ENCODE measurements around the gene EIF3A. TPM values are rescaled to one million over a fixed set of nuclear protein-coding genes. Genes with fewer than 3 reads are reported as not detected.
A peak's percentile ranks its signal among the peaks of the same experiment; 100 is the strongest.
"Not testable (repeated sequence)": the region's sequence is repeated elsewhere in the genome, so short reads cannot be mapped to it uniquely, and the experiment has no call there.

The EIF3A gene
- total RNA-seq, 1 donor from 2014 or later, result 146 TPM

DNA sequence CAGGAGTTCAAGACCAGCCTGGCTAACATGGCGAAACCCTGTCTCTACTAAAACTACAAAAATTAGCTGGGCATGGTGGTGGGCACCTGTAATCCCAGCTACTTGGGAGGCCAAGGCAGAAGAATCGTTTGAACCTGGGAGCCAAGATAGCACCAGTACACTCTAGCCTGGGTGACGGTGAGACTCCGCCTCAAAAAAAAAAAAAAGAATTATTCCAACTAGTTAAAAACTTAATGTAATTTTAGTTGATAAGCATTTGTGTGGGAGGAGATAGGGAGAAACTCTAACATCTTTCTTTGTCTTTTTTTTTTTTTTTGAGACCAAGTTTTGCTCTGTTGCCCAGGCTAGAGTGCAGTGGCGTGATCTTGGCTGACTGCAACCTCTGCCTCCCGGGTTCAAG is 26.5 kb upstream of the EIF3A start:
- Histone ChIP-seq H3K79me2 (ENCODE audit: insufficient read depth, low read length) (peaks cover 20% of the 10 kb centered on the region), H4K20me1 (ENCODE audit: insufficient read depth, low read length) (peaks cover 22% of the 10 kb centered on the region)
- not testable (repeated sequence) for H3K4me2 ChIP-seq (ENCODE audit: low read length); H3K27me3 Mint-ChIP-seq (ENCODE audit: low read depth, unreplicated experiment); H2AFZ ChIP-seq (ENCODE audit: low read depth, low read length); H3K4me3 ChIP-seq (ENCODE audit: insufficient read depth, low read depth, low read length); H3K27ac ChIP-seq (ENCODE audit: low read depth, low read length); H3K27ac Mint-ChIP-seq (ENCODE audit: unreplicated experiment); H3K27me3 ChIP-seq (ENCODE audit: insufficient read depth, low read length); H3K9me3 Mint-ChIP-seq (ENCODE audit: unreplicated experiment); FAIRE-seq; H3K9me3 ChIP-seq (ENCODE audit: insufficient read depth, low read depth, low read length); H3K36me3 ChIP-seq (ENCODE audit: insufficient read depth, low read length); DNase-seq (ENCODE audit: low read depth); H3K36me3 Mint-ChIP-seq (ENCODE audit: low read depth, unreplicated experiment); H3K4me1 Mint-ChIP-seq (ENCODE audit: low read depth, unreplicated experiment); H3K9ac ChIP-seq (ENCODE audit: low read length); H3K4me3 Mint-ChIP-seq (ENCODE audit: unreplicated experiment); H3K4me1 ChIP-seq (ENCODE audit: insufficient read depth, low read length)

DNA sequence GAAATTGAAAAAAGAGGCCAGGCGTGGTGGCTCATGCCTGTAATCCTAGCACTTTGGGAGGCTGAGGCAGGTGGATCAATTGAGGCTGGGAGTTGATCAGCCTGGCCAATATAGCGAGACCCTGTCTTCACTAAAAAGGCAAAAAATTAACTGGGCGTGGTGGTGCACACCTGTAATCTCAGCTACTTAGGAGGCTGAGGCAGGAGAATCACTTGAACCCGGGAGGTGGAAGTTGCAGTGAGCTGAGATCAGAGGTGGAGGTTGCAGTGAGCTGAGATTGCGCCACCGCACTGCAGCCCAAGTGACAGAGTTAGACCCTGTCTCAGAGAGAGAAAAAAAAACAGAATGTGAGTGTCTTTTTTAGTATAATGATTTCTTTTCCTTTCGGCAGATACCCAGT is 25.3 kb upstream of the EIF3A start:
- H2AFZ ChIP-seq (ENCODE audit: low read depth, low read length); H3K36me3 ChIP-seq (ENCODE audit: insufficient read depth, low read length); H3K36me3 Mint-ChIP-seq (ENCODE audit: low read depth, unreplicated experiment); H3K9ac ChIP-seq (ENCODE audit: low read length); H3K27ac ChIP-seq (ENCODE audit: low read depth, low read length); H3K27me3 Mint-ChIP-seq (ENCODE audit: low read depth, unreplicated experiment); H3K9me3 Mint-ChIP-seq (ENCODE audit: unreplicated experiment); H3K9me3 ChIP-seq (ENCODE audit: insufficient read depth, low read depth, low read length); FAIRE-seq; DNase-seq (ENCODE audit: low read depth); H3K27ac Mint-ChIP-seq (ENCODE audit: unreplicated experiment); H3K4me2 ChIP-seq (ENCODE audit: low read length); H3K27me3 ChIP-seq (ENCODE audit: insufficient read depth, low read length); H3K4me3 ChIP-seq (ENCODE audit: insufficient read depth, low read depth, low read length); H3K4me1 Mint-ChIP-seq (ENCODE audit: low read depth, unreplicated experiment); H3K4me1 ChIP-seq (ENCODE audit: insufficient read depth, low read length): not testable (repeated sequence)
- Histone ChIP-seq H3K79me2 (ENCODE audit: insufficient read depth, low read length) (peaks cover 20% of the 10 kb centered on the region), H4K20me1 (ENCODE audit: insufficient read depth, low read length) (peaks cover 22% of the 10 kb centered on the region)
- peak overlapping the region; percentile 87 for H3K4me3 Mint-ChIP-seq (ENCODE audit: unreplicated experiment)

DNA sequence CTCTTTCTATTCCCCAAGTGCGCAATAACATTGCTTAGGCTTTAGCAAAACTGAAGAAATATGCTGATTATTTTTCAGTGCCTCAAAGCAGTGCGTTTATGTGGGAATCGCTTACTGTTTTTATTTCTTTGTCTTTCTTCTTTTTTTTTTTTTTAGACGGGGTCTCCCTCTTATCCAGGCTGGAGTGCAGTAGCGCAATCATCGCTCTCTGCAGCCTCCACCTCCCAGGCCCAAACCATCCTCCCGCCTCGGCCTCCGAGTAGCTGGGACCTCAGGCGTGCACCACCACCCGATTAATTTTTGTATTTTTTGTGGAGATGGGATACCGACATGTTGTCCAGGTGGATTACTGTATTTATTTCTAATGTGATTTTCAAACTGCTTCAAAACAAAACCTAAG is 24.5 kb upstream of the EIF3A start:
- H3K9ac ChIP-seq (ENCODE audit: low read length), result peak overlapping the region; percentile 87
- peaks cover 4% of the 10 kb centered on the region for H3K4me1 Mint-ChIP-seq (ENCODE audit: low read depth, unreplicated experiment)
- H3K27ac Mint-ChIP-seq (ENCODE audit: unreplicated experiment), result no peak overlapping the region
- FAIRE-seq (no peak), DNase-seq (ENCODE audit: low read depth) (no peak)
- peaks cover 4% of the 10 kb centered on the region for H3K36me3 ChIP-seq (ENCODE audit: insufficient read depth, low read length)
- peak overlapping the region; percentile 87 for H3K4me3 Mint-ChIP-seq (ENCODE audit: unreplicated experiment)
- no peak overlapping the region for H3K27ac ChIP-seq (ENCODE audit: low read depth, low read length)
- H3K9me3 Mint-ChIP-seq (ENCODE audit: unreplicated experiment), result no peaks in the 10 kb centered on the region
- peak overlapping the region; percentile 82 for H3K4me3 ChIP-seq (ENCODE audit: insufficient read depth, low read depth, low read length)
- no peak for TF ChIP-seq EZH2 (IDR thresholded peaks at IDR 0.05; ENCODE audit: insufficient read depth, low read length)
- TF ChIP-seq, protein P1, sequence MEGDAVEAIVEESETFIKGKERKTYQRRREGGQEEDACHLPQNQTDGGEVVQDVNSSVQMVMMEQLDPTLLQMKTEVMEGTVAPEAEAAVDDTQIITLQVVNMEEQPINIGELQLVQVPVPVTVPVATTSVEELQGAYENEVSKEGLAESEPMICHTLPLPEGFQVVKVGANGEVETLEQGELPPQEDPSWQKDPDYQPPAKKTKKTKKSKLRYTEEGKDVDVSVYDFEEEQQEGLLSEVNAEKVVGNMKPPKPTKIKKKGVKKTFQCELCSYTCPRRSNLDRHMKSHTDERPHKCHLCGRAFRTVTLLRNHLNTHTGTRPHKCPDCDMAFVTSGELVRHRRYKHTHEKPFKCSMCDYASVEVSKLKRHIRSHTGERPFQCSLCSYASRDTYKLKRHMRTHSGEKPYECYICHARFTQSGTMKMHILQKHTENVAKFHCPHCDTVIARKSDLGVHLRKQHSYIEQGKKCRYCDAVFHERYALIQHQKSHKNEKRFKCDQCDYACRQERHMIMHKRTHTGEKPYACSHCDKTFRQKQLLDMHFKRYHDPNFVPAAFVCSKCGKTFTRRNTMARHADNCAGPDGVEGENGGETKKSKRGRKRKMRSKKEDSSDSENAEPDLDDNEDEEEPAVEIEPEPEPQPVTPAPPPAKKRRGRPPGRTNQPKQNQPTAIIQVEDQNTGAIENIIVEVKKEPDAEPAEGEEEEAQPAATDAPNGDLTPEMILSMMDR (IDR thresholded peaks at IDR 0.05; ENCODE audit: insufficient read depth, low read depth, low read length), result no peak
- H4K20me1 ChIP-seq (ENCODE audit: insufficient read depth, low read length), result peaks cover 22% of the 10 kb centered on the region
- peaks cover 20% of the 10 kb centered on the region for H3K79me2 ChIP-seq (ENCODE audit: insufficient read depth, low read length)
- H3K27me3 ChIP-seq (ENCODE audit: insufficient read depth, low read length), result no peaks in the 10 kb centered on the region
- peak overlapping the region; percentile 92 for H3K4me2 ChIP-seq (ENCODE audit: low read length)
- peaks cover 2% of the 10 kb centered on the region for H3K27me3 Mint-ChIP-seq (ENCODE audit: low read depth, unreplicated experiment)
- H3K4me1 ChIP-seq (ENCODE audit: insufficient read depth, low read length), result peaks cover 7% of the 10 kb centered on the region
- peaks cover 4% of the 10 kb centered on the region for H3K36me3 Mint-ChIP-seq (ENCODE audit: low read depth, unreplicated experiment)
- H3K9me3 ChIP-seq (ENCODE audit: insufficient read depth, low read depth, low read length), result no peaks in the 10 kb centered on the region
- H2AFZ ChIP-seq (ENCODE audit: low read depth, low read length), result no peak overlapping the region

DNA sequence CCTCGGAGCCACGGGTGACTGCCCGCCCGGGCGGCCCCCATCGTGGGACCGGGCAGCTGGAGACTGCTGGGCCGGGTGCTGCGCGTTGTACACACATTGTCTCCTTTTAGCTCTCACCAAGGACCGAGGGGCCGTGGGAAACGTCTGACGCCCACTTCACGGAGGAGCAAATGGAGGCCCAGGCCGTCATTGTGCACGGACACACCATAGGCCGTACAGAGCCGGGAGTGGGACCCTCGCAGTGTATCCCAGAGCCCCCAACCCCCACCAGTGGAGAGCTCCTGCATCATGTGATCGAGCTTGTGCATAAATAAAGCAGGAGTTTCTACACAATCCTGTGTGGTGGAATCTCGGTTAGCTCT is 24.0 kb upstream of the EIF3A start:
- FAIRE-seq, result no peak
- Histone ChIP-seq H3K36me3 (ENCODE audit: insufficient read depth, low read length) (peaks cover 4% of the 10 kb centered on the region), H3K9me3 (ENCODE audit: insufficient read depth, low read depth, low read length) (no peaks in the 10 kb centered on the region), H4K20me1 (ENCODE audit: insufficient read depth, low read length) (peaks cover 22% of the 10 kb centered on the region), H3K4me2 (ENCODE audit: low read length) (peak overlapping the region; percentile 92), H3K9ac (ENCODE audit: low read length) (peak overlapping the region; percentile 87), H3K79me2 (ENCODE audit: insufficient read depth, low read length) (peaks cover 20% of the 10 kb centered on the region), H3K27ac (ENCODE audit: low read depth, low read length) (peak overlapping the region; percentile 40), H3K4me3 (ENCODE audit: insufficient read depth, low read depth, low read length) (peak overlapping the region; percentile 82), H3K27me3 (ENCODE audit: insufficient read depth, low read length) (no peaks in the 10 kb centered on the region), H3K4me1 (ENCODE audit: insufficient read depth, low read length) (peaks cover 7% of the 10 kb centered on the region), H2AFZ (ENCODE audit: low read depth, low read length) (peak overlapping the region; percentile 88)
- DNase-seq (ENCODE audit: low read depth), result peak; percentile 4
- peaks cover 2% of the 10 kb centered on the region for H3K27me3 Mint-ChIP-seq (ENCODE audit: low read depth, unreplicated experiment)
- H3K27ac Mint-ChIP-seq (ENCODE audit: unreplicated experiment), result no peak overlapping the region
- peaks cover 4% of the 10 kb centered on the region for H3K4me1 Mint-ChIP-seq (ENCODE audit: low read depth, unreplicated experiment)
- no peaks in the 10 kb centered on the region for H3K9me3 Mint-ChIP-seq (ENCODE audit: unreplicated experiment)
- peak overlapping the region; percentile 87 for H3K4me3 Mint-ChIP-seq (ENCODE audit: unreplicated experiment)
- H3K36me3 Mint-ChIP-seq (ENCODE audit: low read depth, unreplicated experiment), result peaks cover 4% of the 10 kb centered on the region
- TF ChIP-seq, protein P1 (IDR thresholded peaks at IDR 0.05; ENCODE audit: insufficient read depth, low read depth, low read length), result no peak
- TF ChIP-seq EZH2 (IDR thresholded peaks at IDR 0.05; ENCODE audit: insufficient read depth, low read length), result no peak

All from astrocyte (in vitro differentiated cells and primary cell).